Measurements from ENCODE around the gene EEF1AKMT3.

DNA sequence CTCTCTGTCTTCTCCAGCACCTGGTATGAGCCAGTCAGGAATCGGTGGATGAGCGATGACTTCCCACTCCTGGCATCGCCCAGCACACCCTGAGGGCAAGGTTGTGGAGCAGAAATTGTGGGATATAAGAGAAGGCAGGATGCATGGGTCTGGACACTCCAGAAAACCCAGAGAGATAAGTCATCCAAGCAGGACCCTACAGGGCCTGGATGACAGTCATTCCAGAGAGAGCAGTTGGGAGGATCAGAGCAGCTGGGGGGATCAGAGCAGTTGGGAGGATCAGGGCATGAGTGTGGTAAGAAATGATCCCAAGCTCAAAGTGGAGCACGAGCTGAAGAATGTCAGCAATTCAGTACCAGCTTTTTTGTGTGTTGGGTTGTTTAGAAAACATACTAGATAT lies 37.8 kb upstream of the EEF1AKMT3 start:
- TF ChIP-seq, protein P1, sequence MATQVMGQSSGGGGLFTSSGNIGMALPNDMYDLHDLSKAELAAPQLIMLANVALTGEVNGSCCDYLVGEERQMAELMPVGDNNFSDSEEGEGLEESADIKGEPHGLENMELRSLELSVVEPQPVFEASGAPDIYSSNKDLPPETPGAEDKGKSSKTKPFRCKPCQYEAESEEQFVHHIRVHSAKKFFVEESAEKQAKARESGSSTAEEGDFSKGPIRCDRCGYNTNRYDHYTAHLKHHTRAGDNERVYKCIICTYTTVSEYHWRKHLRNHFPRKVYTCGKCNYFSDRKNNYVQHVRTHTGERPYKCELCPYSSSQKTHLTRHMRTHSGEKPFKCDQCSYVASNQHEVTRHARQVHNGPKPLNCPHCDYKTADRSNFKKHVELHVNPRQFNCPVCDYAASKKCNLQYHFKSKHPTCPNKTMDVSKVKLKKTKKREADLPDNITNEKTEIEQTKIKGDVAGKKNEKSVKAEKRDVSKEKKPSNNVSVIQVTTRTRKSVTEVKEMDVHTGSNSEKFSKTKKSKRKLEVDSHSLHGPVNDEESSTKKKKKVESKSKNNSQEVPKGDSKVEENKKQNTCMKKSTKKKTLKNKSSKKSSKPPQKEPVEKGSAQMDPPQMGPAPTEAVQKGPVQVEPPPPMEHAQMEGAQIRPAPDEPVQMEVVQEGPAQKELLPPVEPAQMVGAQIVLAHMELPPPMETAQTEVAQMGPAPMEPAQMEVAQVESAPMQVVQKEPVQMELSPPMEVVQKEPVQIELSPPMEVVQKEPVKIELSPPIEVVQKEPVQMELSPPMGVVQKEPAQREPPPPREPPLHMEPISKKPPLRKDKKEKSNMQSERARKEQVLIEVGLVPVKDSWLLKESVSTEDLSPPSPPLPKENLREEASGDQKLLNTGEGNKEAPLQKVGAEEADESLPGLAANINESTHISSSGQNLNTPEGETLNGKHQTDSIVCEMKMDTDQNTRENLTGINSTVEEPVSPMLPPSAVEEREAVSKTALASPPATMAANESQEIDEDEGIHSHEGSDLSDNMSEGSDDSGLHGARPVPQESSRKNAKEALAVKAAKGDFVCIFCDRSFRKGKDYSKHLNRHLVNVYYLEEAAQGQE (IDR thresholded peaks at IDR 0.05; ENCODE audit: low read depth) = no peak
- TF ChIP-seq JUND (IDR thresholded peaks at IDR 0.05) = no peak
- TF ChIP-seq, protein P2, sequence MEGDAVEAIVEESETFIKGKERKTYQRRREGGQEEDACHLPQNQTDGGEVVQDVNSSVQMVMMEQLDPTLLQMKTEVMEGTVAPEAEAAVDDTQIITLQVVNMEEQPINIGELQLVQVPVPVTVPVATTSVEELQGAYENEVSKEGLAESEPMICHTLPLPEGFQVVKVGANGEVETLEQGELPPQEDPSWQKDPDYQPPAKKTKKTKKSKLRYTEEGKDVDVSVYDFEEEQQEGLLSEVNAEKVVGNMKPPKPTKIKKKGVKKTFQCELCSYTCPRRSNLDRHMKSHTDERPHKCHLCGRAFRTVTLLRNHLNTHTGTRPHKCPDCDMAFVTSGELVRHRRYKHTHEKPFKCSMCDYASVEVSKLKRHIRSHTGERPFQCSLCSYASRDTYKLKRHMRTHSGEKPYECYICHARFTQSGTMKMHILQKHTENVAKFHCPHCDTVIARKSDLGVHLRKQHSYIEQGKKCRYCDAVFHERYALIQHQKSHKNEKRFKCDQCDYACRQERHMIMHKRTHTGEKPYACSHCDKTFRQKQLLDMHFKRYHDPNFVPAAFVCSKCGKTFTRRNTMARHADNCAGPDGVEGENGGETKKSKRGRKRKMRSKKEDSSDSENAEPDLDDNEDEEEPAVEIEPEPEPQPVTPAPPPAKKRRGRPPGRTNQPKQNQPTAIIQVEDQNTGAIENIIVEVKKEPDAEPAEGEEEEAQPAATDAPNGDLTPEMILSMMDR (IDR thresholded peaks at IDR 0.05 in 2 of 3, conservative IDR thresholded peaks at IDR 0.05 in 1 of 3; ENCODE audit: borderline replicate concordance in 1 of 3, insufficient read depth in 1 of 3, low read depth in 2 of 3, low read length in 2 of 3) = no peak

All from HCT116 (cell line).